Central memory CD8-positive, alpha-beta T cell (primary cell): ENCODE measurements around the gene TOR1AIP2.
A peak's percentile ranks its signal among the peaks of the same experiment; 100 is the strongest.

Experiments used
- ATAC-seq: fragments of 150-1000 bp; cut with Tn5 transposase; replicated peaks from 2 replicates; pipeline ENCODE4 v1.10.0; 2022; ENCODE audit warnings: mild to moderate bottlenecking, moderate FRiP score, moderate number of reproducible peaks; ENCODE audit not compliant: poor library complexity, severe bottlenecking; ENCODE audit errors: extremely low read depth
- DNase-seq, 2 donors: peaks; one replicate each; pipeline ENCODE4 v3.0.0; 2021; ENCODE audit warnings: low spot score in 2 of 2
- H3K27ac Mint-ChIP-seq: one replicate; pipeline ENCODE4 v1.8.0; 2022; ENCODE audit warnings: low read depth, mild to moderate bottlenecking, moderate library complexity, mixed read lengths
- H3K27me3 Mint-ChIP-seq: one replicate; pipeline ENCODE4 v1.8.0; 2022; ENCODE audit warnings: mixed read lengths
- H3K36me3 Mint-ChIP-seq: one replicate; pipeline ENCODE4 v1.8.0; 2022; ENCODE audit warnings: mild to moderate bottlenecking, moderate library complexity, mixed read lengths; ENCODE audit not compliant: insufficient read depth
- H3K4me1 Mint-ChIP-seq: one replicate; pipeline ENCODE4 v1.8.0; 2022; ENCODE audit warnings: mixed read lengths
- H3K4me3 Mint-ChIP-seq: one replicate; pipeline ENCODE4 v1.8.0; 2022; ENCODE audit warnings: mild to moderate bottlenecking, moderate library complexity, mixed read lengths
- H3K9me3 Mint-ChIP-seq: one replicate; pipeline ENCODE4 v1.8.0; 2022; ENCODE audit warnings: mixed read lengths

The TOR1AIP2 gene

DNA sequence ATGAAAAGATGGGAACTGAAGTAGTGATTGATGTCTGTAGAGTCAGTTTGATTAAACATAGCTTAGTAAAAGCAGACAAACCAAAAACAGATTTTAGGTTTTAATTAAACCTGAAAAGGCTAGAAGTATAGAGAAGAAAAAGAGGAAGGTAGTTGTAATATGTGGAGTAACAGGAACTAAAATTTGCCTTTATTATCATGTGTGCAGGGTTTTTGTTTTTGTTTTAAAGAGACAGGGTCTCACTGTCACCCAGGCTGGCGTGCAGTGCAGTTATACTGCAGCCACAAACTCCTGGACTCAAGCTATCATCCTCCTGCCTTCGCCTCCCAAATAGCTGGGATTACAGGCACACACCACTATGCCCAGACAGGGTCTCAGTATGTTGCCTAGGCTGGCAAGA, 10.5 kb upstream of the TOR1AIP2 start:
- H3K36me3 Mint-ChIP-seq = peaks cover 61% of the 10 kb centered on the region
- H3K4me3 Mint-ChIP-seq = no peak overlapping the region
- H3K27ac Mint-ChIP-seq = peak overlapping the region; percentile 4
- ATAC-seq (no peak), DNase-seq (no peak)
- no peaks in the 10 kb centered on the region for H3K27me3 Mint-ChIP-seq
- H3K9me3 Mint-ChIP-seq = no peaks in the 10 kb centered on the region
- peaks cover 25% of the 10 kb centered on the region for H3K4me1 Mint-ChIP-seq

DNA sequence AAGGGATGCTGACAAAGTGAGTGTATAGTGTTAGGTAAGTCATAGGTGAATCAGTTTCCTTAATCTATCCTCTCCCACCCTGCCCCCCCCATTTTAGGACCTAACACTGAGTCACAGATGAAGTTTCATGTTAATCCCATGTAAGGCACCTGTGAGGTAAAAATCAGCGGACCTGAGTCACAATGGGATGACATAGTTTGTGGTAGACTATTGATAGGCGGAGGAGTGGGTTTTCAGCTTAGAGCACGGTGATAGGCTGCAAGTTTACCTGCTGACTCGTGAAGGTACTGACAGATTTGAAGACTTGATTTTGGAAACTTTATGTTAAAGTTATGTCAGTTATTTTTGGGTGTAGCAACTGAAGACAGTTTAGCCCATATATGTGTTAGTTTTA, 6.1 kb upstream of the TOR1AIP2 start:
- DNase-seq = peak in 1 of 2 donors; percentile 44
- no peaks in the 10 kb centered on the region for H3K27me3 Mint-ChIP-seq
- peaks cover 39% of the 10 kb centered on the region for H3K4me1 Mint-ChIP-seq
- H3K4me3 Mint-ChIP-seq = peak overlapping the region; percentile 91
- peaks cover 45% of the 10 kb centered on the region for H3K36me3 Mint-ChIP-seq
- peak overlapping the region; percentile 99 for H3K27ac Mint-ChIP-seq
- H3K9me3 Mint-ChIP-seq = no peaks in the 10 kb centered on the region
- ATAC-seq = peak; percentile 31

- peak; percentile 38 for ATAC-seq
- no peaks in the 10 kb centered on the region for H3K9me3 Mint-ChIP-seq
- DNase-seq = peak in 1 of 2 donors; percentile 36
- H3K36me3 Mint-ChIP-seq = peaks cover 43% of the 10 kb centered on the region
- H3K4me1 Mint-ChIP-seq = peaks cover 38% of the 10 kb centered on the region
- no peaks in the 10 kb centered on the region for H3K27me3 Mint-ChIP-seq
- peak overlapping the region; percentile 99 for H3K27ac Mint-ChIP-seq
- H3K4me3 Mint-ChIP-seq = peak overlapping the region; percentile 91
These were observed 5.6 kb upstream of the TOR1AIP2 start for GRCh38 chr1:179883040-179883744.

GRCh38 chr1:179882253-179883039, 4.8 kb upstream of the TOR1AIP2 start, which contains the start of gene TOR1AIP1:
Gene TOR1AIP1, plus strand, starts transcription at chr1:179882285. Its CDS starts 218 bp downstream, at chr1:179882503.
- H3K27ac Mint-ChIP-seq = peak within 1 kb of the TSS; percentile 99
- peaks cover 37% of the 10 kb centered on the region for H3K36me3 Mint-ChIP-seq
- no peaks in the 10 kb centered on the region for H3K9me3 Mint-ChIP-seq
- H3K27me3 Mint-ChIP-seq = no peaks in the 10 kb centered on the region
- peaks cover 36% of the 10 kb centered on the region for H3K4me1 Mint-ChIP-seq
- ATAC-seq (peak; percentile 73), DNase-seq (peak; percentile 92 to 97)
- H3K4me3 Mint-ChIP-seq = peak within 1 kb of the TSS; percentile 91

DNA sequence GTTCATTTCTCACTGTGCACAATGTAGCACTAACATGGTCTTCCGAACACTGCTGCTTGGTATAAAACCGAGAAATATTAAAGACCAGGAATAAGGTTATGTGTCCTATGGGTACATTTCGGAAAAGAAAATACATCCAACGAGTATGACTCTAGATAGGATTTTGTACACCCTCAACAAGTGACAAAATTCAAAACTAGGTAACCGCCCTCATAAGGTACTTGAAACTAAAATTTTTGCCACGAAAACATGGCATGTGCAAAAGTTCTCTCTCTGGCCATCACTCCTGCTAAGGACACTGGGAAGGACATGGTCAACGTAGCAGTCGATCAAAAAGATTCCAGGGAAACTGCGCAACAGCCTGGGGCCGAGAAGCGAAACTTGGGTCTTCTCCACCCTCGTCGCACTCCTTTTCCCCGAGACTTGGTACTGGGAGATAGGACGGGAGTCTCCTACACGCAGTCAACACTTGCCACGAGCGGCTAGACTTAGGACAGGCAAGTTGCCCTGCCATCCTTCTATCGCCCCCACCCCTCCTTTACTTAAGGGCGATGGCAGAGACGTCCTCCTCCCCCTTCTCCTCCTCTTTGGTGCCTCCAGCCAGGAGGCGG, 4.1 kb upstream of the TOR1AIP2 start:
- H3K4me1 Mint-ChIP-seq = peaks cover 36% of the 10 kb centered on the region
- ATAC-seq = peak; percentile 2
- H3K4me3 Mint-ChIP-seq = peak overlapping the region; percentile 91
- H3K36me3 Mint-ChIP-seq = peaks cover 35% of the 10 kb centered on the region
- peak overlapping the region; percentile 99 for H3K27ac Mint-ChIP-seq
- no peaks in the 10 kb centered on the region for H3K27me3 Mint-ChIP-seq
- H3K9me3 Mint-ChIP-seq = no peaks in the 10 kb centered on the region
- DNase-seq = no peak

- Mint-ChIP-seq H3K4me3 (no peak overlapping the region), H3K36me3 (peaks cover 23% of the 10 kb centered on the region), H3K27me3 (no peaks in the 10 kb centered on the region), H3K9me3 (no peaks in the 10 kb centered on the region), H3K27ac (peak overlapping the region; percentile 46), H3K4me1 (peaks cover 32% of the 10 kb centered on the region)
- DNase-seq = no peak
- ATAC-seq = no peak
These were observed 2.2 kb upstream of the TOR1AIP2 start for GRCh38 chr1:179879797-179880196.

DNA sequence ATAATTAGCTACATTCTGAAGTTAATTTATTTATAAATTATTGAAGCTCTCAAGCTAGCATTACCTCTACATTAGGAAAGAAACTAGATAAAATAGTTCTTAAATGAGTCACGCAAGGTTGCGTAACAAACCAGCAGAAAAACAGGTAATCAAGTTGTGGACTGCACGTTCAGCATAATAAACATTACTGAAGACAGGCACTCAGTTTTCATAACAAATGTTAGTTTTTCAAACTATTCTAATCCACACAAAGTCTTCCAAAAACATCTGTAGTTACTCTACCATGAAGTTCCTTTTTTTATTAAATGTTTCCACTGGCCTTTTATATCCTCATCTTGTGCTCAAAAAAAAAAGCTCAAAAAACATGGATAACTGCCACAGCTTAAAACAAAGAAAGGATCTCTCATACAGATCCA, 1.3 kb downstream of the TOR1AIP2 start:
- Mint-ChIP-seq H3K36me3 (peaks cover 12% of the 10 kb centered on the region), H3K9me3 (no peaks in the 10 kb centered on the region), H3K4me1 (peaks cover 24% of the 10 kb centered on the region), H3K27me3 (no peaks in the 10 kb centered on the region), H3K4me3 (peak overlapping the region; percentile 80), H3K27ac (peak overlapping the region; percentile 29)
- no peak for DNase-seq
- ATAC-seq = no peak

DNA sequence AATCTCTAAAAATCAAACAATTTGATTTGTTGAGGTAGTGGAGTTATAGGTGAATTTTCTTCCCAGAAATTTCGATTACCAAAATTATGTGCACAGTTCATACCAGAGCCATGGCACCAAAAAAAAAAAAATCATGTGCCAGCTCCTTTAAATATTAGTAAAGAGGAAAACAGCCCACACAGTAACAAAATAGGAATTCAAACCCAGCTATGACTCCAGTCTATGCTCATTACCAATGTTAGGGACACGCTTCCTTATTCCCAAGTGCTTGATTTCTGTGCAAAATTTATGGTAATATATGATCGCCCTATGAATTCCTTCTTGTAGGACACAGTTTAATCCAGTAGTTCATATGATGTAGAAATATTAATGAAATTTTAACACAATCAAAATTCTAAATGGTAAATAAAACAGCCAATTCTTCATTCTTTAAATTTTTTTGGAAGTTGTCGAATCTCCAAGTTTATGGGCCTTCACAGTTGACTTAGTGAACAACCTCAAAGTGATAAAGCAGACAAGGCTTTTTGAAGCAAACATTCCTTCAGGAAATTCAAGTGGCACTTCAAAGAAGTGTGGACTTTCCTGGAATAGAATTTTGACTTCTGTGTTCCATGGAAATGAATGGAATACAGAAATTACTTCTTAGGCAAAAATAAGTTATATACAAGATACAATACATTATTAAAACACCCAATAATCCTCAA, 1.9 kb downstream of the TOR1AIP2 start:
- no peak for DNase-seq
- Mint-ChIP-seq H3K27ac (no peak overlapping the region), H3K9me3 (no peaks in the 10 kb centered on the region), H3K27me3 (no peaks in the 10 kb centered on the region), H3K4me3 (no peak overlapping the region), H3K4me1 (peaks cover 23% of the 10 kb centered on the region), H3K36me3 (peaks cover 12% of the 10 kb centered on the region)
- ATAC-seq = no peak

DNA sequence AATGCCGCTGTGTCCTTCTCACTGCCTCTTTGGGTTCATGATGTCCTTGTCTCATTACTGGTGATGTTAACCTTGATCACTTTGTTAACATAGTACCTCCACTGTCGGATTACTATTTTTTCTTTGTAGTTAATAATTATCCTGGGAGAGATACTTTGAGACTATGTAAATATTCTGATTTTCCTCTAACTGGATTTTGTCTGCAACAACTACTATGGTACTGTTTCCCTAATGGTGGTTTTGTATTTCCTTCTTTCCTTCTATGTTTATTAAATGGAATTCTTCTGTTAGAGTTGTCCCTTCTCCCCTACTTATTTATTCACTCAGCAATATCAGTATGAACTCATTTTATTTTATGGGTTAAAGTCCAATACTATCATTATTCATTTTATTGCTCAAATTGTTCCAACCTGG, 4.2 kb downstream of the TOR1AIP2 start:
- peaks cover 14% of the 10 kb centered on the region for H3K36me3 Mint-ChIP-seq
- H3K4me3 Mint-ChIP-seq = no peak overlapping the region
- H3K27ac Mint-ChIP-seq = peak overlapping the region; percentile 77
- H3K4me1 Mint-ChIP-seq = peaks cover 23% of the 10 kb centered on the region
- no peaks in the 10 kb centered on the region for H3K9me3 Mint-ChIP-seq
- ATAC-seq (no peak), DNase-seq (no peak)
- no peaks in the 10 kb centered on the region for H3K27me3 Mint-ChIP-seq

DNA sequence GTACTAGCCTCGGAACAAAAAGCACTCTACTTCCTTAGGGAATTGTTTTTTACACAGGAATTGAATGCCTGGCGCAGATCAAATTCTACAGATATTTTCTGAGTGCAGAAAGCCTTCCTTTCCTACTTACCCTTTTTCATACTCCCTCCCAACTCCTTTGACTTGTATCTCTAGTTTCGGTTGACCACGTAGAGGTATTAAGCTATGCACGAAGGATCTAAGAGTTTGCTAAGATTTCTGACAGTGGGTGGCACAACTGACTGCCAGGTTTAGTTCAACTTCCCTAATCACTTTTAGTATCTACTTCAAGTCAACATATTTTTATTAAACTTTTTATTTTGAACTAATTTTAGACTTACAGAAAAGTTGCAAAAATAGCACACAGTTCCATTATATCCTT, 5.0 kb downstream of the TOR1AIP2 start:
- ATAC-seq (no peak), DNase-seq (no peak)
- Mint-ChIP-seq H3K27ac (no peak overlapping the region), H3K9me3 (no peaks in the 10 kb centered on the region), H3K27me3 (no peaks in the 10 kb centered on the region), H3K4me1 (peaks cover 27% of the 10 kb centered on the region), H3K36me3 (peaks cover 18% of the 10 kb centered on the region), H3K4me3 (no peak overlapping the region)

- Mint-ChIP-seq H3K4me3 (no peak overlapping the region), H3K36me3 (peaks cover 19% of the 10 kb centered on the region), H3K27ac (no peak overlapping the region), H3K4me1 (peaks cover 28% of the 10 kb centered on the region), H3K27me3 (no peaks in the 10 kb centered on the region), H3K9me3 (no peaks in the 10 kb centered on the region)
- DNase-seq (no peak), ATAC-seq (no peak)
These were observed 5.7 kb downstream of the TOR1AIP2 start for GRCh38 chr1:179871940-179872339.

GRCh38 chr1:179870870-179871269, 6.7 kb downstream of the TOR1AIP2 start:
- H3K36me3 Mint-ChIP-seq = peaks cover 23% of the 10 kb centered on the region

More at GRCh38 chr1:179870870-179871269, 6.7 kb downstream of the TOR1AIP2 start:
- no peaks in the 10 kb centered on the region for H3K27me3 Mint-ChIP-seq
- H3K4me1 Mint-ChIP-seq = peaks cover 28% of the 10 kb centered on the region
- DNase-seq (no peak), ATAC-seq (no peak)
- no peaks in the 10 kb centered on the region for H3K9me3 Mint-ChIP-seq
- H3K27ac Mint-ChIP-seq = no peak overlapping the region
- no peak overlapping the region for H3K4me3 Mint-ChIP-seq
